ENCODE results near the gene KIRREL3. TPM values are rescaled to one million over a fixed set of nuclear protein-coding genes. Genes with fewer than 3 reads are reported as not detected.

The KIRREL3 gene
- total and polyA plus RNA-seq, 2 of the 4 experiments (the other 2 are of a cell fraction): 10.9 to 15.9 TPM

GRCh38 chr11:126997641-126998040 is 2.9 kb downstream of the KIRREL3 start:
- H3K27me3 ChIP-seq (ENCODE audit: control insufficient read depth, insufficient read depth, low read length): no peaks in the 10 kb centered on the region
- H4K20me1 ChIP-seq (ENCODE audit: insufficient read depth, low read length): no peaks in the 10 kb centered on the region
- H3K56ac ChIP-seq (ENCODE audit: extremely low read depth, insufficient read depth, low read length): 0 out of 2 replicates have a peak overlapping the region, but pooled peaks have one; percentile 14
- peak overlapping the region; percentile 23; the same call in 1 of the 2 replicates for H3K4me2 ChIP-seq (ENCODE audit: low read depth, low read length)
- H3K9me1 ChIP-seq (ENCODE audit: insufficient read depth, low read length): peaks cover 30% of the 10 kb centered on the region
- peak overlapping the region; percentile 20; the same call in 1 of the 2 replicates for H3K18ac ChIP-seq (ENCODE audit: low read depth, low read length)
- DNase-seq (no peak), ATAC-seq (ENCODE audit: low read depth) (no peak)
- H2AK5ac ChIP-seq (ENCODE audit: low read depth, low read length): no peak overlapping the region; the same call in 1 of the 2 replicates
- 0 out of 4 replicates have a peak overlapping the region, but pooled peaks of 1 of the 2 experiments have one; percentile 28 for H4K8ac ChIP-seq (ENCODE audit: low read depth in 2 of 2, low read length in 2 of 2)
- 28% methylated on average over 2 of the region's 4 CpGs; no CpG with 5 or more reads in 1 of the 2 experiments for WGBS, 2 experiments (ENCODE audit: extremely low coverage in 2 of 2, insufficient read length in 1 of 2)
- H3K79me1 ChIP-seq (ENCODE audit: low read depth in 1 of 2, low read length in 2 of 2): peaks cover 23 to 71% of the 10 kb centered on the region in 2 experiments
- peak overlapping the region; percentile 69 for H2BK120ac ChIP-seq (ENCODE audit: low read depth, low read length)
- no peak overlapping the region for H3K9ac ChIP-seq (ENCODE audit: low read depth, low read length)
- peak overlapping the region; percentile 24 for H3K14ac ChIP-seq (replicated peaks; ENCODE audit: low read depth, low read length)
- H2BK20ac ChIP-seq (ENCODE audit: low read depth, low read length): peak overlapping the region; percentile 48; the same call in 1 of the 2 replicates
- CTCF ChIA-PET: interaction anchor here (1.0 kb wide), 1 partner anchor 207 kb away, joined by 3 read pairs; no protein-coding TSS in a partner anchor
- H3K4me1 ChIP-seq (ENCODE audit: control insufficient read depth, insufficient read depth, low read length): peaks cover 31% of the 10 kb centered on the region
- no peaks in the 10 kb centered on the region for H3K9me3 ChIP-seq (ENCODE audit: control insufficient read depth, insufficient read depth, low read length)
- H4K5ac ChIP-seq (ENCODE audit: low read depth, low read length): peak overlapping the region; percentile 11; the same call in 1 of the 2 replicates
- H4K91ac ChIP-seq (ENCODE audit: insufficient read depth, low read depth, low read length): peak overlapping the region; percentile 60
- peak overlapping the region; percentile 65 for H3K4ac ChIP-seq (ENCODE audit: low read depth, low read length)
- dilution Hi-C loops (cut with HindIII; ENCODE audit: low sequenced_read_pairs, unreplicated experiment): no loop called here
- intact Hi-C loops (cut with micrococcal nuclease): loop anchor here (10.0 kb wide), 1 partner anchor 203 kb away; no protein-coding TSS in a partner anchor
- H2BK15ac ChIP-seq (ENCODE audit: low read depth, low read length): peak overlapping the region; percentile 37; the same call in 1 of the 3 replicates
- H2BK5ac ChIP-seq (ENCODE audit: low read depth, low read length, poor library complexity, severe bottlenecking): peak overlapping the region; percentile 23
- no peak overlapping the region for H3K4me3 ChIP-seq (ENCODE audit: insufficient read depth, low read depth, low read length)
- BruUV-seq (replicated peaks): no TSS peak
- in situ Hi-C loops (cut with MboI; ENCODE audit: low sequenced_read_pairs): loop anchor here (10.0 to 25.0 kb wide), 2 partner anchors 560 to 693 kb away; partner anchors contain the start of gene DCPS
- no peak overlapping the region for H2AFZ ChIP-seq (replicated peaks; ENCODE audit: low read length, poor library complexity)
- H3K27ac ChIP-seq (ENCODE audit: insufficient read depth, low read length): no peak overlapping the region
- POLR2A ChIA-PET (ENCODE audit: unreplicated experiment): interaction anchor here (0.6 kb wide), 1 partner anchor 8 kb away, joined by 3 read pairs; no protein-coding TSS in a partner anchor
- H3K36me3 ChIP-seq (ENCODE audit: control insufficient read depth, insufficient read depth, low read length): no peaks in the 10 kb centered on the region
- peak overlapping the region; percentile 6 for H2AK9ac ChIP-seq (replicated peaks; ENCODE audit: low read depth, low read length, poor library complexity)
- peak overlapping the region; percentile 55; the same call in 1 of the 2 replicates for H3K23ac ChIP-seq (ENCODE audit: low read depth, low read length)
- TF ChIP-seq POLR2A (IDR thresholded peaks at IDR 0.05; ENCODE audit: low read depth, low read length): no peak
- TF ChIP-seq CEBPB (IDR thresholded peaks at IDR 0.05; ENCODE audit: low read depth, low read length): no peak
- TF ChIP-seq BHLHE40 (IDR thresholded peaks at IDR 0.05; ENCODE audit: low read depth, low read length): no peak
- TF ChIP-seq CTCF (conservative IDR thresholded peaks at IDR 0.05; ENCODE audit: low read depth, low read length): no peak
- TF ChIP-seq MXI1 (IDR thresholded peaks at IDR 0.05; ENCODE audit: borderline replicate concordance, low read depth, low read length): no peak
- TF ChIP-seq SMC3 (IDR thresholded peaks at IDR 0.05; ENCODE audit: low read depth, low read length): no peak
- TF ChIP-seq FOS (IDR thresholded peaks at IDR 0.05; ENCODE audit: low read depth, low read length): no peak
- no peak for TF ChIP-seq CHD1 (IDR thresholded peaks at IDR 0.05; ENCODE audit: low read depth, low read length)
- no peak for TF ChIP-seq ELK1 (IDR thresholded peaks at IDR 0.05; ENCODE audit: borderline replicate concordance, low read depth, low read length)
- no peak for TF ChIP-seq RAD21 (IDR thresholded peaks at IDR 0.05; ENCODE audit: low read length)
- TF ChIP-seq MAFK (IDR thresholded peaks at IDR 0.05; ENCODE audit: low read depth, low read length): no peak
- TF ChIP-seq USF2 (IDR thresholded peaks at IDR 0.05; ENCODE audit: low read depth, low read length): no peak
- TF ChIP-seq RCOR1 (IDR thresholded peaks at IDR 0.05; ENCODE audit: insufficient replicate concordance, low read length): no peak
- no peak for TF ChIP-seq MAZ (IDR thresholded peaks at IDR 0.05; ENCODE audit: borderline replicate concordance, low read depth, low read length)
- no peak for TF ChIP-seq NFE2L2 (IDR thresholded peaks at IDR 0.05; ENCODE audit: low read depth, low read length)

All from IMR-90 (cell line).